Measurements from ENCODE around the gene PTPN11. TPM values are rescaled to one million over a fixed set of nuclear protein-coding genes. Genes with fewer than 3 reads are reported as not detected.

Gene PTPN11
- total and polyA plus RNA-seq, 10 of the 15 experiments (the other 5 are each of a cell fraction or from before 2014, with no cell fraction given): 14.6 to 85.2 (median 58.6) TPM

DNA sequence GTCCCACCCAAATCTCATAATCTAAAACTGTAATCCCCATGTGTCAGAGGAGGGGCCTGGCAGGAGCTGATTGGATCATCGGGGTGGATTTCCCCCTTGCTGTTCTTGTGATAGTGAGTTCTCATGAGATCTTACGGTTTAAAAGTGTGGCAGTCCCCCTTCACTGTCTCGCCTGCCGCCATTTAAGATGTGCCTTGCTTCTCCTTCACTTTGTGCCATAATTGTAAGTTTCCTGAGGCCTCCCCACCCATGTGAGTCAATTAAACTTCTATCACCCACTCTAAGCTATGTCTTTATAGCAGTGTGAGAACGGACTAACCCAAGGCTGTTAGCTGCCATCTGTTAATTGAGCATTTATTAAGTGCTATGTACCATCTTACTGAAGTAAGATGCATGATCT is 105.1 kb downstream of the PTPN11 start:
- Histone ChIP-seq H3K36me3 (ENCODE audit: control insufficient read depth in 2 of 2, insufficient read depth in 2 of 2, low read length in 1 of 2) (no peaks in the 10 kb centered on the region), H4K20me1 (ENCODE audit: control insufficient read depth, insufficient read depth) (no peaks in the 10 kb centered on the region), H3K79me2 (ENCODE audit: control insufficient read depth, insufficient read depth, low read length) (no peaks in the 10 kb centered on the region), H3K4me2 (ENCODE audit: control insufficient read depth, insufficient read depth) (no peak overlapping the region), H3K9me3 (replicated peaks; ENCODE audit: control insufficient read depth, insufficient read depth, low read length) (no peaks in the 10 kb centered on the region), H3K27me3 (replicated peaks in 1 of 2; ENCODE audit: control insufficient read depth in 2 of 2, insufficient read depth in 2 of 2, low read length in 1 of 2) (no peaks in the 10 kb centered on the region), H3K27ac (ENCODE audit: control insufficient read depth, insufficient read depth) (no peak overlapping the region), H2AFZ (ENCODE audit: control insufficient read depth, low read depth, low read length) (no peak overlapping the region), H3K4me3 (no peak overlapping the region), H3K9ac (ENCODE audit: control insufficient read depth, insufficient read depth, low read length) (no peak overlapping the region), H3K4me1 (ENCODE audit: control insufficient read depth, insufficient read depth, low read length) (no peaks in the 10 kb centered on the region)
- 70% methylated on average over 5 of the region's 5 CpGs for whole genome bisulfite sequencing (ENCODE audit: insufficient coverage, insufficient replicate concordance, low lambda C conversion rate, missing lambda C conversion rate)
- ChIA-PET POLR2A (no interaction called here), CTCF (no interaction called here), SMC1A (ENCODE audit: uncharacterized antibody, unreplicated experiment) (no interaction called here), RAD21 (ENCODE audit: unreplicated experiment) (no interaction called here)
- TF ChIP-seq KDM1A (IDR thresholded peaks at IDR 0.05; ENCODE audit: borderline replicate concordance) (no peak), BACH1 (IDR thresholded peaks at IDR 0.05; ENCODE audit: borderline replicate concordance) (no peak), SP1 (IDR thresholded peaks at IDR 0.05; ENCODE audit: low read depth, low read length) (no peak), EP300 (IDR thresholded peaks at IDR 0.05; ENCODE audit: borderline replicate concordance in 1 of 2, control insufficient read depth in 1 of 2, low read depth in 2 of 2, low read length in 2 of 2) (no peak), ZZZ3 (IDR thresholded peaks at IDR 0.05; ENCODE audit: control insufficient read depth, insufficient read length, low read depth) (no peak), NFYB (IDR thresholded peaks at IDR 0.05; ENCODE audit: insufficient read depth, low read depth, low read length) (no peak), CHD2 (IDR thresholded peaks at IDR 0.05; ENCODE audit: borderline replicate concordance, low read depth, low read length) (no peak), FOXM1 (IDR thresholded peaks at IDR 0.05; ENCODE audit: low read depth, low read length) (no peak), KAT2A (conservative IDR thresholded peaks at IDR 0.05; ENCODE audit: control insufficient read depth, low read depth, low read length) (no peak)
- TF ChIP-seq, protein P1, sequence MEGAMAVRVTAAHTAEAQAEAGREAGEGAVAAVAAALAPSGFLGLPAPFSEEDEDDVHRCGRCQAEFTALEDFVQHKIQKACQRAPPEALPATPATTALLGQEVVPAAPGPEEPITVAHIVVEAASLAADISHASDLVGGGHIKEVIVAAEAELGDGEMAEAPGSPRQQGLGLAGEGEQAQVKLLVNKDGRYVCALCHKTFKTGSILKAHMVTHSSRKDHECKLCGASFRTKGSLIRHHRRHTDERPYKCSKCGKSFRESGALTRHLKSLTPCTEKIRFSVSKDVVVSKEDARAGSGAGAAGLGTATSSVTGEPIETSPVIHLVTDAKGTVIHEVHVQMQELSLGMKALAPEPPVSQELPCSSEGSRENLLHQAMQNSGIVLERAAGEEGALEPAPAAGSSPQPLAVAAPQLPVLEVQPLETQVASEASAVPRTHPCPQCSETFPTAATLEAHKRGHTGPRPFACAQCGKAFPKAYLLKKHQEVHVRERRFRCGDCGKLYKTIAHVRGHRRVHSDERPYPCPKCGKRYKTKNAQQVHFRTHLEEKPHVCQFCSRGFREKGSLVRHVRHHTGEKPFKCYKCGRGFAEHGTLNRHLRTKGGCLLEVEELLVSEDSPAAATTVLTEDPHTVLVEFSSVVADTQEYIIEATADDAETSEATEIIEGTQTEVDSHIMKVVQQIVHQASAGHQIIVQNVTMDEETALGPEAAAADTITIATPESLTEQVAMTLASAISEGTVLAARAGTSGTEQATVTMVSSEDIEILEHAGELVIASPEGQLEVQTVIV (IDR thresholded peaks at IDR 0.05; ENCODE audit: borderline replicate concordance, partially characterized antibody): no peak
- DNase-seq (ENCODE audit: low read depth, low spot score) (no peak), FAIRE-seq (no peak), ATAC-seq (no peak)
- intact Hi-C loops (cut with micrococcal nuclease; ENCODE audit: unreplicated experiment) (no loop called here), in situ Hi-C loops (cut with MboI) (no loop called here)
- BruUV-seq (replicated peaks): no TSS peak

Measured in GM12878 (cell line).